Neural cell (in vitro differentiated cells): ENCODE measurements around the gene THADA.

ENCODE experiments used
- CTCF ChIP-seq: fragments of 450-650 bp; IDR thresholded peaks from 2 replicates; pipeline ENCODE4 v1.5.1; 2014; ENCODE audit warnings: antibody characterized with exemption, mild to moderate bottlenecking, moderate library complexity; ENCODE audit not compliant: poor library complexity, severe bottlenecking
- EP300 ChIP-seq: fragments of 450-650 bp; conservative IDR thresholded peaks from 2 replicates; pipeline ENCODE4 v1.6.1; 2014; ENCODE audit warnings: antibody characterized with exemption, mild to moderate bottlenecking, moderate library complexity; ENCODE audit not compliant: poor library complexity, severe bottlenecking
- EZH2 ChIP-seq: fragments of 200-600, 300-800 bp; shearing (Covaris generic), sonication (generic); IDR thresholded peaks from 2 replicates; pipeline ENCODE4 v1.6.1; 2014; ENCODE audit warnings: antibody characterized with exemption, low read length, borderline replicate concordance, mild to moderate bottlenecking; ENCODE audit not compliant: insufficient read depth, poor library complexity, severe bottlenecking
- SMC3 ChIP-seq: fragments of 450-650 bp; conservative IDR thresholded peaks from 2 replicates; pipeline ENCODE4 v1.6.1; 2014; ENCODE audit warnings: antibody characterized with exemption, mild to moderate bottlenecking, moderate library complexity; ENCODE audit not compliant: poor library complexity
- TAF1 ChIP-seq: IDR thresholded peaks from 2 replicates; pipeline ENCODE4 v1.6.1; 2012; ENCODE audit warnings: low read depth

GRCh38 chr2:43325107-43325811, 270.6 kb downstream of the THADA start:
- TF ChIP-seq CTCF (no peak), EP300 (no peak), SMC3 (no peak), TAF1 (no peak), EZH2 (no peak)
